CD4-positive, alpha-beta memory T cell (primary cell): ENCODE results near the gene HMG20A. TPM values are rescaled to one million over a fixed set of nuclear protein-coding genes. Genes with fewer than 3 reads are reported as not detected.

Experiments
- CTCF ChIA-PET: fragments of 350-600 bp; sonication (Branson Sonifier 250); formaldehyde crosslinking; loops from one replicate; lab custom pipeline; 2021; ENCODE audit warnings: inconsistent platforms; ENCODE audit not compliant: partially characterized antibody; lab: Charles Lee
- POLR2A ChIA-PET: fragments of 350-600 bp; sonication (Branson Sonifier 250); formaldehyde crosslinking; loops from one replicate; lab custom pipeline; 2021; ENCODE audit not compliant: partially characterized antibody; lab: Charles Lee
- DNase-seq, 5 donors: peaks; one replicate each; pipeline versions ENCODE4 v3.0.0 to v3.0.0-alpha.2; 2020 to 2022; ENCODE audit warnings: mixed read lengths in 1 of 5
- H3K27ac ChIP-seq: one replicate; pipeline ENCODE4 v1.7.0; 2013; ENCODE audit warnings: low read depth, low read length
- H3K27me3 ChIP-seq: 2 replicates; pipeline ENCODE4 v1.7.0; 2013; ENCODE audit warnings: mild to moderate bottlenecking, low read length, moderate library complexity; ENCODE audit not compliant: insufficient read depth
- H3K36me3 ChIP-seq: 2 replicates; pipeline ENCODE4 v1.7.0; 2013; ENCODE audit warnings: mild to moderate bottlenecking, low read length, moderate library complexity; ENCODE audit not compliant: insufficient read depth
- H3K4me1 ChIP-seq: 2 replicates; pipeline ENCODE4 v1.7.0; 2013; ENCODE audit warnings: mild to moderate bottlenecking, low read length, moderate library complexity; ENCODE audit not compliant: insufficient read depth
- H3K4me3 ChIP-seq, 2 donors: one replicate each; pipeline ENCODE4 v1.7.0; 2013; ENCODE audit warnings: low read length in 2 of 2, mild to moderate bottlenecking in 1 of 2
- H3K9me3 ChIP-seq, 2 donors: one replicate each; pipeline ENCODE4 v1.7.0; 2013; ENCODE audit warnings: low read length in 2 of 2, control low read depth in 1 of 2; ENCODE audit not compliant: control insufficient read depth in 1 of 2
- H3K27ac Mint-ChIP-seq, 7 donors: one replicate each; pipeline ENCODE4 v1.8.0; 2020 to 2021; ENCODE audit warnings: mixed read lengths in 7 of 7, mild to moderate bottlenecking in 6 of 7, inconsistent platforms in 3 of 7, moderate library complexity in 3 of 7
- H3K27me3 Mint-ChIP-seq, 2 donors: one replicate each; pipeline ENCODE4 v1.8.0; 2020 to 2021; ENCODE audit warnings: mixed read lengths in 2 of 2
- H3K36me3 Mint-ChIP-seq, 2 donors: one replicate each; pipeline ENCODE4 v1.8.0; 2020 to 2021; ENCODE audit warnings: mixed read lengths in 2 of 2, inconsistent platforms in 1 of 2, mild to moderate bottlenecking in 1 of 2
- H3K4me1 Mint-ChIP-seq, 4 donors: one replicate each; pipeline ENCODE4 v1.8.0; 2020 to 2021; ENCODE audit warnings: mixed read lengths in 4 of 4, mild to moderate bottlenecking in 1 of 4
- H3K4me3 Mint-ChIP-seq, 8 donors: one replicate each; pipeline ENCODE4 v1.8.0; 2020 to 2021; ENCODE audit warnings: mixed read lengths in 8 of 8, mild to moderate bottlenecking in 7 of 8, moderate library complexity in 6 of 8, inconsistent platforms in 3 of 8
- H3K9me3 Mint-ChIP-seq, 8 donors: one replicate each; pipeline ENCODE4 v1.8.0; 2020 to 2021; ENCODE audit warnings: mixed read lengths in 8 of 8, mild to moderate bottlenecking in 5 of 8, inconsistent platforms in 3 of 8, moderate library complexity in 1 of 8
- intact Hi-C: fragments of 100-400 bp; cut with micrococcal nuclease; formaldehyde crosslinking; loops from one replicate; pipeline ENCODE4 v1.15.1; 2023
- polyA plus RNA-seq, 2 donors: library from polyadenylated mRNA; unstranded; fragments of 300-500 nt; fragmentation: Illumina TruSeq; gene quantifications; one replicate each; pipeline ENCODE4 v1.2.3, GENCODE V29; 2021
- total RNA-seq, 2 experiments: library from RNA; stranded (reverse); gene quantifications; one replicate each; pipeline ENCODE4 v1.2.3, GENCODE V29; 2021

HMG20A gene
- total and polyA plus RNA-seq, 4 experiments from 2014 or later: 29.7 to 49.6 (median 42.1) TPM

GRCh38 chr15:77454951-77455350 lies 34.3 kb downstream of the HMG20A start:
- Mint-ChIP-seq H3K36me3 (peaks cover 10 to 12% of the 10 kb centered on the region in 2 donors), H3K4me3 (no peak overlapping the region), H3K4me1 (peaks cover 27 to 39% (median 35%) of the 10 kb centered on the region in 4 donors), H3K27me3 (no peaks in the 10 kb centered on the region), H3K9me3 (peaks cover 0 to 2% (median 0%) of the 10 kb centered on the region in 8 donors), H3K27ac (peak overlapping the region in 2 of 7 donors; percentile 20 to 53)
- no peaks in the 10 kb centered on the region for H3K27me3 ChIP-seq
- H3K4me3 ChIP-seq: no peak overlapping the region
- no peaks in the 10 kb centered on the region for H3K9me3 ChIP-seq
- DNase-seq: no peak
- no peaks in the 10 kb centered on the region for H3K36me3 ChIP-seq
- POLR2A ChIA-PET: no interaction called here
- intact Hi-C loops: no loop called here
- H3K4me1 ChIP-seq: peaks cover 30% of the 10 kb centered on the region
- CTCF ChIA-PET: no interaction called here
- H3K27ac ChIP-seq: no peak overlapping the region

DNA sequence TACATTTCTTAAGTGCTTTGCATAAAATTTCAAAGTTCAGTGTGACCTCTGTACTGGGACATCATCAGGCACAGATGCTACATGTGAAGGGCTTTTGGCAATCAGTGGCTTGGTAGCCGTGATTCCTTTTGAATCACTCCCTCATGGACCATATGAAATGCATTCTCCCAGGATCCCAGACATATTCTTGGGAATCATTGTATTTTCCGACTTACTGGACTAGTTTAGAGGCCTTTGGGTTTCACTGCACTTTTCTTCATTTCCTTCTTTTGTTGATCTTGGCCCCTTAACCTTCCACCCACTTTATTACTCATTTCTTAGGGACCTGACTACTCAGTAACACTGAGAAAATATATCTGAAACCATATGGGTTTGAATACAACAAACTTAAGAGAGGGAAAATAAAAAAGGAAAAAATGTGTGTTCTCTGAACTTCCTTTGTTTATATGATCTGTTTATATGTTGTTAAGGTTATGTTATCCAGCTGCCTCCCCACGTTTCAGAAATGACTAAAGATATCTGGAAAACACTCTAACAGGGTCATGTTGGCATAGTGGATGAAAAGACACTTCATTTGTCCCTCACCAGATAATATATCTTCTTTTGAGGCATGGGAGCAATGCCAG lies 35.1 kb downstream of the HMG20A start:
- Mint-ChIP-seq H3K4me1 (peaks cover 27 to 39% (median 36%) of the 10 kb centered on the region in 4 donors), H3K4me3 (no peak overlapping the region), H3K9me3 (peaks cover 0 to 2% (median 0%) of the 10 kb centered on the region in 8 donors), H3K27ac (peak overlapping the region in 2 of 7 donors; percentile 2 to 10), H3K27me3 (no peaks in the 10 kb centered on the region), H3K36me3 (peaks cover 17 to 18% of the 10 kb centered on the region in 2 donors)
- CTCF ChIA-PET: no interaction called here
- intact Hi-C loops: no loop called here
- no peaks in the 10 kb centered on the region for H3K36me3 ChIP-seq
- H3K27me3 ChIP-seq: no peaks in the 10 kb centered on the region
- no peak for DNase-seq
- H3K9me3 ChIP-seq: no peaks in the 10 kb centered on the region
- no peak overlapping the region for H3K4me3 ChIP-seq
- H3K27ac ChIP-seq: no peak overlapping the region
- POLR2A ChIA-PET: no interaction called here
- H3K4me1 ChIP-seq: peaks cover 30% of the 10 kb centered on the region

DNA sequence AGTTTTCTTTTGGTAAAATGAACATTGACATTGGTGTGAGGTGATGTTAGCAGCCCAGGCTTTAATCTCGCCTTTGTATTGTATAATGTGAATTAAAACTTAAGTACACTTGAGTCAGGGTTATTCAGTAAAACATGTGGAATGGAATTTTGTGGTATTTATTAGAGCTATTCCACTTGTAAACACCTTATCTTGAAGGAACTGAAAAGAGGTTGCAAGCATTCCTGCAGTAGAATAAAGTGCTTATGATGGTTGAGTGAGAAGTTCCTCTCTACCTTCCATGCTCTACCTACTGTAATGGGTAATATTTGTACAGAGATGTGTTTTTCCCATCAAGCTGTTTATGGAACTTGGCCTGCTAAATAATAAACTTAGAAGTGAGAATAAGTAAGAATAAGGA lies 36.1 kb downstream of the HMG20A start:
- no peaks in the 10 kb centered on the region for H3K9me3 ChIP-seq
- intact Hi-C loops: no loop called here
- no peaks in the 10 kb centered on the region for H3K27me3 ChIP-seq
- ChIA-PET CTCF (no interaction called here), POLR2A (no interaction called here)
- no peak overlapping the region for H3K27ac ChIP-seq
- peaks cover 23 to 26% of the 10 kb centered on the region in 2 donors for H3K36me3 Mint-ChIP-seq
- no peaks in the 10 kb centered on the region for H3K27me3 Mint-ChIP-seq
- H3K9me3 Mint-ChIP-seq: peaks cover 0 to 2% (median 0%) of the 10 kb centered on the region in 8 donors
- H3K27ac Mint-ChIP-seq: peak overlapping the region in 5 of 7 donors; percentile 7 to 81 (median 47)
- no peak overlapping the region for H3K4me3 ChIP-seq
- H3K36me3 ChIP-seq: no peaks in the 10 kb centered on the region
- peaks cover 27 to 45% (median 37%) of the 10 kb centered on the region in 4 donors for H3K4me1 Mint-ChIP-seq
- H3K4me3 Mint-ChIP-seq: peak overlapping the region in 2 of 8 donors; percentile 12 to 45
- peaks cover 30% of the 10 kb centered on the region for H3K4me1 ChIP-seq
- no peak for DNase-seq

- Histone ChIP-seq H3K36me3 (no peaks in the 10 kb centered on the region), H3K4me3 (no peak overlapping the region), H3K9me3 (no peaks in the 10 kb centered on the region), H3K4me1 (peaks cover 30% of the 10 kb centered on the region), H3K27ac (no peak overlapping the region), H3K27me3 (no peaks in the 10 kb centered on the region)
- Mint-ChIP-seq H3K27ac (peak overlapping the region in 6 of 7 donors; percentile 7 to 84 (median 54)), H3K36me3 (peaks cover 23 to 26% of the 10 kb centered on the region in 2 donors), H3K4me3 (peak overlapping the region in 6 of 8 donors; percentile 15 to 45 (median 24)), H3K4me1 (peaks cover 26 to 45% (median 36%) of the 10 kb centered on the region in 4 donors), H3K27me3 (no peaks in the 10 kb centered on the region), H3K9me3 (peaks cover 0 to under 1% (median 0%) of the 10 kb centered on the region in 8 donors)
- intact Hi-C loops: no loop called here
- DNase-seq: peak in 2 of 5 donors; percentile 3 to 6
- CTCF ChIA-PET: no interaction called here
- POLR2A ChIA-PET: no interaction called here
These were observed 36.7 kb downstream of the HMG20A start for GRCh38 chr15:77457191-77457904.

GRCh38 chr15:77457905-77458265 lies 37.2 kb downstream of the HMG20A start:
- no peak overlapping the region for H3K27ac ChIP-seq
- no peaks in the 10 kb centered on the region for H3K9me3 ChIP-seq
- ChIA-PET CTCF (no interaction called here), POLR2A (no interaction called here)
- H3K27me3 Mint-ChIP-seq: no peaks in the 10 kb centered on the region
- no peak overlapping the region for H3K4me3 Mint-ChIP-seq
- peak overlapping the region in 2 of 7 donors; percentile 7 to 61 for H3K27ac Mint-ChIP-seq
- no peak for DNase-seq
- peaks cover 30% of the 10 kb centered on the region for H3K4me1 ChIP-seq
- H3K9me3 Mint-ChIP-seq: no peaks in the 10 kb centered on the region
- no peaks in the 10 kb centered on the region for H3K36me3 ChIP-seq
- H3K27me3 ChIP-seq: no peaks in the 10 kb centered on the region
- no peak overlapping the region for H3K4me3 ChIP-seq
- intact Hi-C loops: no loop called here
- H3K4me1 Mint-ChIP-seq: peaks cover 26 to 45% (median 35%) of the 10 kb centered on the region in 4 donors
- H3K36me3 Mint-ChIP-seq: peaks cover 23 to 26% of the 10 kb centered on the region in 2 donors

GRCh38 chr15:77459031-77459430 lies 38.3 kb downstream of the HMG20A start:
- no peak overlapping the region for H3K4me3 Mint-ChIP-seq
- H3K36me3 ChIP-seq: peaks cover 6% of the 10 kb centered on the region
- ChIA-PET CTCF (no interaction called here), POLR2A (no interaction called here)
- H3K27me3 ChIP-seq: no peaks in the 10 kb centered on the region
- no peaks in the 10 kb centered on the region for H3K27me3 Mint-ChIP-seq
- H3K27ac Mint-ChIP-seq: peak overlapping the region in 4 of 7 donors; percentile 18 to 54 (median 37)
- peaks cover 23 to 26% of the 10 kb centered on the region in 2 donors for H3K36me3 Mint-ChIP-seq
- no peak for DNase-seq
- no peak overlapping the region for H3K4me3 ChIP-seq
- no peaks in the 10 kb centered on the region for H3K9me3 ChIP-seq
- peaks cover 26 to 45% (median 33%) of the 10 kb centered on the region in 4 donors for H3K4me1 Mint-ChIP-seq
- H3K27ac ChIP-seq: no peak overlapping the region
- H3K4me1 ChIP-seq: peaks cover 30% of the 10 kb centered on the region
- intact Hi-C loops: no loop called here
- no peaks in the 10 kb centered on the region for H3K9me3 Mint-ChIP-seq

GRCh38 chr15:77461486-77461885 lies 40.8 kb downstream of the HMG20A start:
- Histone ChIP-seq H3K27me3 (no peaks in the 10 kb centered on the region), H3K4me3 (no peak overlapping the region), H3K4me1 (peaks cover 19% of the 10 kb centered on the region), H3K27ac (no peak overlapping the region), H3K9me3 (no peaks in the 10 kb centered on the region), H3K36me3 (peaks cover 9% of the 10 kb centered on the region)
- Mint-ChIP-seq H3K4me1 (peaks cover 13 to 23% (median 15%) of the 10 kb centered on the region in 4 donors), H3K36me3 (peaks cover 25 to 36% of the 10 kb centered on the region in 2 donors), H3K9me3 (no peaks in the 10 kb centered on the region), H3K27me3 (no peaks in the 10 kb centered on the region), H3K27ac (peak overlapping the region in 2 of 7 donors; percentile 22 to 32), H3K4me3 (no peak overlapping the region)
- POLR2A ChIA-PET: no interaction called here
- intact Hi-C loops: no loop called here
- DNase-seq: no peak
- CTCF ChIA-PET: no interaction called here
